WTC11 (cell line): ENCODE results near the gene RAI1.

Experiments used
- AFF4 ChIP-seq: sonication (generic); formaldehyde crosslinking; IDR thresholded peaks from 2 replicates; pipeline ENCODE4 v1.8.1; 2023; ENCODE audit warnings: mild to moderate bottlenecking, missing genetic modification reagents, borderline replicate concordance
- CREB1 ChIP-seq: sonication (generic); formaldehyde crosslinking; IDR thresholded peaks from 2 replicates; pipeline ENCODE4 v1.8.0; 2023; ENCODE audit warnings: mild to moderate bottlenecking, missing genetic modification reagents
- NFATC4 ChIP-seq: fragments of 250-450 bp; sonication (Bioruptor Pico); IDR thresholded peaks from 2 replicates; pipeline ENCODE4 v1.9.0; 2021; ENCODE audit warnings: mild to moderate bottlenecking
- NR2C2 ChIP-seq: sonication (generic); formaldehyde crosslinking; IDR thresholded peaks from 2 replicates; pipeline ENCODE4 v1.8.0; 2022; ENCODE audit warnings: mild to moderate bottlenecking, missing genetic modification reagents
- SP1 ChIP-seq: sonication (generic); formaldehyde crosslinking; conservative IDR thresholded peaks from 2 replicates; pipeline ENCODE4 v1.8.1; 2022; ENCODE audit warnings: missing genetic modification reagents
- TCF7 ChIP-seq: sonication (generic); formaldehyde crosslinking; IDR thresholded peaks from 2 replicates; pipeline ENCODE4 v1.8.0; 2022; ENCODE audit warnings: mild to moderate bottlenecking, low read depth, missing genetic modification reagents, moderate library complexity
- TEAD4 ChIP-seq: sonication (generic); formaldehyde crosslinking; IDR thresholded peaks from 2 replicates; pipeline ENCODE4 v1.8.0; 2022; ENCODE audit warnings: mild to moderate bottlenecking, missing genetic modification reagents
- TF ChIP-seq, protein P1 (sequence below): sonication (generic); formaldehyde crosslinking; IDR thresholded peaks from 2 replicates; pipeline ENCODE4 v1.8.0; 2022; ENCODE audit warnings: mild to moderate bottlenecking, missing genetic modification reagents
- TF ChIP-seq, protein P2 (sequence below): fragments of 200-600 bp; IDR thresholded peaks from 2 replicates; pipeline ENCODE4 v1.8.0; 2022; ENCODE audit warnings: antibody characterized with exemption
- TF ChIP-seq, protein P3 (sequence below): sonication (generic); formaldehyde crosslinking; IDR thresholded peaks from 2 replicates; pipeline ENCODE4 v1.8.0; 2022; ENCODE audit warnings: mild to moderate bottlenecking, missing genetic modification reagents

GRCh38 chr17:17846645-17847044 is 165.4 kb downstream of the RAI1 start:
- no peak for TF ChIP-seq CREB1 (CRISPR knock-in tag)
- TF ChIP-seq, protein P1, sequence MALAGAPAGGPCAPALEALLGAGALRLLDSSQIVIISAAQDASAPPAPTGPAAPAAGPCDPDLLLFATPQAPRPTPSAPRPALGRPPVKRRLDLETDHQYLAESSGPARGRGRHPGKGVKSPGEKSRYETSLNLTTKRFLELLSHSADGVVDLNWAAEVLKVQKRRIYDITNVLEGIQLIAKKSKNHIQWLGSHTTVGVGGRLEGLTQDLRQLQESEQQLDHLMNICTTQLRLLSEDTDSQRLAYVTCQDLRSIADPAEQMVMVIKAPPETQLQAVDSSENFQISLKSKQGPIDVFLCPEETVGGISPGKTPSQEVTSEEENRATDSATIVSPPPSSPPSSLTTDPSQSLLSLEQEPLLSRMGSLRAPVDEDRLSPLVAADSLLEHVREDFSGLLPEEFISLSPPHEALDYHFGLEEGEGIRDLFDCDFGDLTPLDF (CRISPR knock-in tag): no peak
- TF ChIP-seq TEAD4: no peak
- TF ChIP-seq, protein P2, sequence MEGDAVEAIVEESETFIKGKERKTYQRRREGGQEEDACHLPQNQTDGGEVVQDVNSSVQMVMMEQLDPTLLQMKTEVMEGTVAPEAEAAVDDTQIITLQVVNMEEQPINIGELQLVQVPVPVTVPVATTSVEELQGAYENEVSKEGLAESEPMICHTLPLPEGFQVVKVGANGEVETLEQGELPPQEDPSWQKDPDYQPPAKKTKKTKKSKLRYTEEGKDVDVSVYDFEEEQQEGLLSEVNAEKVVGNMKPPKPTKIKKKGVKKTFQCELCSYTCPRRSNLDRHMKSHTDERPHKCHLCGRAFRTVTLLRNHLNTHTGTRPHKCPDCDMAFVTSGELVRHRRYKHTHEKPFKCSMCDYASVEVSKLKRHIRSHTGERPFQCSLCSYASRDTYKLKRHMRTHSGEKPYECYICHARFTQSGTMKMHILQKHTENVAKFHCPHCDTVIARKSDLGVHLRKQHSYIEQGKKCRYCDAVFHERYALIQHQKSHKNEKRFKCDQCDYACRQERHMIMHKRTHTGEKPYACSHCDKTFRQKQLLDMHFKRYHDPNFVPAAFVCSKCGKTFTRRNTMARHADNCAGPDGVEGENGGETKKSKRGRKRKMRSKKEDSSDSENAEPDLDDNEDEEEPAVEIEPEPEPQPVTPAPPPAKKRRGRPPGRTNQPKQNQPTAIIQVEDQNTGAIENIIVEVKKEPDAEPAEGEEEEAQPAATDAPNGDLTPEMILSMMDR: no peak
- TF ChIP-seq, protein P3, sequence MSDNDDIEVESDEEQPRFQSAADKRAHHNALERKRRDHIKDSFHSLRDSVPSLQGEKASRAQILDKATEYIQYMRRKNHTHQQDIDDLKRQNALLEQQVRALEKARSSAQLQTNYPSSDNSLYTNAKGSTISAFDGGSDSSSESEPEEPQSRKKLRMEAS (CRISPR knock-in tag): no peak
- no peak for TF ChIP-seq NR2C2
- no peak for TF ChIP-seq AFF4
- no peak for TF ChIP-seq TCF7 (CRISPR knock-in tag)
- TF ChIP-seq SP1 (CRISPR knock-in tag): no peak
- no peak for TF ChIP-seq NFATC4
